Mesenchymal stem cell (in vitro differentiated cells and primary cell): ENCODE data around the gene C1QTNF8.

Source experiments
- DNase-seq: peaks from one replicate; pipeline ENCODE4 v3.0.0-alpha.2; 2013
- H2AFZ ChIP-seq: one replicate; pipeline ENCODE4 v1.6.1; 2013; ENCODE audit warnings: low read depth, mild to moderate bottlenecking, control low read depth, inconsistent platforms, low read length, moderate library complexity
- H2AK5ac ChIP-seq: 2 replicates; pipeline ENCODE4 v1.6.1; 2013; ENCODE audit warnings: low read length, moderate library complexity, mild to moderate bottlenecking, inconsistent platforms; ENCODE audit not compliant: severe bottlenecking
- H2BK120ac ChIP-seq: one replicate; pipeline ENCODE4 v1.6.1; 2013; ENCODE audit warnings: low read depth, mild to moderate bottlenecking, inconsistent platforms, low read length, moderate library complexity
- H2BK12ac ChIP-seq, 2 experiments: one replicate each; pipeline ENCODE4 v1.6.1; 2013; ENCODE audit warnings: inconsistent platforms in 2 of 2, low read length in 2 of 2, mild to moderate bottlenecking in 2 of 2, moderate library complexity in 2 of 2, control low read depth in 1 of 2
- H2BK15ac ChIP-seq: one replicate; pipeline ENCODE4 v1.6.1; 2013; ENCODE audit warnings: mild to moderate bottlenecking, low read depth, inconsistent platforms; ENCODE audit not compliant: poor library complexity, severe bottlenecking
- H2BK5ac ChIP-seq: 2 replicates; pipeline ENCODE4 v1.6.1; 2013; ENCODE audit warnings: low read depth, mild to moderate bottlenecking, low read length, control low read depth, inconsistent platforms; ENCODE audit not compliant: poor library complexity, severe bottlenecking
- H3K14ac ChIP-seq, 2 experiments: one replicate each; pipeline ENCODE4 v1.6.1; 2013; ENCODE audit warnings: inconsistent platforms in 2 of 2, low read length in 2 of 2, control low read depth in 1 of 2, mild to moderate bottlenecking in 1 of 2, moderate library complexity in 1 of 2
- H3K18ac ChIP-seq, 2 experiments: one replicate each; pipeline ENCODE4 v1.6.1; 2013; ENCODE audit warnings: inconsistent platforms in 2 of 2, low read length in 2 of 2, control low read depth in 1 of 2, low read depth in 1 of 2, mild to moderate bottlenecking in 1 of 2
- H3K23ac ChIP-seq, 2 experiments: one replicate each; pipeline ENCODE4 v1.6.1; 2013; ENCODE audit warnings: inconsistent platforms in 2 of 2, low read length in 2 of 2, mild to moderate bottlenecking in 2 of 2, moderate library complexity in 2 of 2, control low read depth in 1 of 2
- H3K27ac ChIP-seq: 2 replicates; pipeline ENCODE4 v1.5.1; 2013; ENCODE audit warnings: mild to moderate bottlenecking, moderate library complexity, low read length, control low read depth, inconsistent platforms; ENCODE audit not compliant: poor library complexity, severe bottlenecking
- H3K27me3 ChIP-seq, 2 experiments: 2 replicates each; pipeline versions ENCODE4 v1.6.1 to v1.7.0; 2013; ENCODE audit warnings: low read length in 2 of 2, mild to moderate bottlenecking in 2 of 2, moderate library complexity in 2 of 2, control low read depth in 1 of 2, inconsistent platforms in 1 of 2; ENCODE audit not compliant: control insufficient read depth in 1 of 2, insufficient read depth in 1 of 2
- H3K36me3 ChIP-seq, 2 experiments: 2 replicates each; pipeline versions ENCODE4 v1.6.1 to v1.7.0; 2013; ENCODE audit warnings: low read length in 2 of 2, control low read depth in 1 of 2, inconsistent platforms in 1 of 2, low read depth in 1 of 2, mild to moderate bottlenecking in 1 of 2; ENCODE audit not compliant: insufficient read depth in 2 of 2, control insufficient read depth in 1 of 2
- H3K4ac ChIP-seq, 2 experiments: one replicate each; pipeline ENCODE4 v1.6.1; 2013; ENCODE audit warnings: inconsistent platforms in 2 of 2, low read length in 2 of 2, mild to moderate bottlenecking in 2 of 2, moderate library complexity in 2 of 2, control low read depth in 1 of 2, low read depth in 1 of 2
- H3K4me1 ChIP-seq: 2 replicates; pipeline ENCODE4 v1.6.1; 2013; ENCODE audit warnings: low read depth, low read length, control low read depth; ENCODE audit not compliant: control insufficient read depth, insufficient read depth
- H3K4me2 ChIP-seq: 2 replicates; pipeline ENCODE4 v1.6.1; 2013; ENCODE audit warnings: low read length, mild to moderate bottlenecking, inconsistent platforms; ENCODE audit not compliant: poor library complexity, severe bottlenecking
- H3K4me3 ChIP-seq, 2 experiments: 2 replicates each; pipeline versions ENCODE4 v1.5.1 to v1.7.0; 2013; ENCODE audit warnings: low read length in 2 of 2, mild to moderate bottlenecking in 2 of 2, control low read depth in 1 of 2, low read depth in 1 of 2; ENCODE audit not compliant: insufficient read depth in 1 of 2
- H3K79me1 ChIP-seq: replicated peaks from 2 replicates; pipeline ENCODE4 v1.6.1; 2013; ENCODE audit warnings: mild to moderate bottlenecking, control low read depth, low read length, inconsistent platforms; ENCODE audit not compliant: poor library complexity, severe bottlenecking
- H3K9ac ChIP-seq: 2 replicates; pipeline ENCODE4 v1.7.0; 2013; ENCODE audit warnings: mild to moderate bottlenecking, low read length, moderate library complexity
- H3K9me3 ChIP-seq: 2 replicates; pipeline ENCODE4 v1.7.0; 2013; ENCODE audit warnings: mild to moderate bottlenecking, low read length; ENCODE audit not compliant: control insufficient read depth
- H4K8ac ChIP-seq: one replicate; pipeline ENCODE4 v1.6.1; 2013; ENCODE audit warnings: inconsistent platforms, mild to moderate bottlenecking, low read length, moderate library complexity
- H4K91ac ChIP-seq: one replicate; pipeline ENCODE4 v1.6.1; 2013; ENCODE audit warnings: mild to moderate bottlenecking, low read length, inconsistent platforms
- WGBS: methylation state at CpG from one replicate; pipeline ENCODE4 v1.1.7; 2013; ENCODE audit warnings: mixed read lengths; 5-methylcytosine and 5-hydroxymethylcytosine counted together

The C1QTNF8 gene

DNA sequence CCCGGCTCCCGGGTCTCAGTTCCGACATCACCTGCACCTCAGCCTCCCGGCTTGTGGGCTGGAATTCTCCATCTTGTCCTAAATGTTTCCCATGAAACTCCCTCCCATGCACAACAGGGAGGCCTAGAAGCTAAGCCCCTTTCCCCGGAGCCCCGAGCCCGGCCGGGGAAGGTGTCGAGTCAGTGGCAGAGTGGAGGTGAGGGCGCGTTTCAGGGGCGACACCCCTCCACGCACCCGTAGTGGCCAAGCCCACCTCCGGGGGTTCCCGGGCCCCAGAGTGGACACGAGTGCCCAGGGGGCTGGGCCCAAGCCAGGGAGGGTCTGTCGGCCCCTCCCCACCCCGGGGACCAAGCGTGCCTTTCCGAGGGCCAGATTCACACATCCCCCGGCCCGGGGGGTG lies 25.0 kb upstream of the C1QTNF8 start:
- H4K8ac ChIP-seq: no peak overlapping the region
- no peaks in the 10 kb centered on the region for H3K9me3 ChIP-seq
- WGBS: 87% methylated on average over 23 of the region's 23 CpGs
- H2AFZ ChIP-seq: no peak overlapping the region
- H2BK120ac ChIP-seq: no peak overlapping the region
- no peak for DNase-seq
- no peak overlapping the region for H3K14ac ChIP-seq
- no peak overlapping the region for H2BK5ac ChIP-seq
- peaks cover 16 to 54% of the 10 kb centered on the region in 2 experiments for H3K27me3 ChIP-seq
- peaks cover 0 to 2% of the 10 kb centered on the region in 2 experiments for H3K36me3 ChIP-seq
- H3K27ac ChIP-seq: no peak overlapping the region
- no peak overlapping the region for H2BK12ac ChIP-seq
- H3K4me2 ChIP-seq: no peak overlapping the region
- no peak overlapping the region for H2BK15ac ChIP-seq
- no peaks in the 10 kb centered on the region for H3K4me1 ChIP-seq
- H3K18ac ChIP-seq: no peak overlapping the region
- H3K23ac ChIP-seq: no peak overlapping the region
- no peak overlapping the region for H3K4ac ChIP-seq
- no peaks in the 10 kb centered on the region for H3K79me1 ChIP-seq
- H2AK5ac ChIP-seq: no peak overlapping the region
- H3K9ac ChIP-seq: no peak overlapping the region
- no peak overlapping the region for H4K91ac ChIP-seq
- H3K4me3 ChIP-seq: no peak overlapping the region

DNA sequence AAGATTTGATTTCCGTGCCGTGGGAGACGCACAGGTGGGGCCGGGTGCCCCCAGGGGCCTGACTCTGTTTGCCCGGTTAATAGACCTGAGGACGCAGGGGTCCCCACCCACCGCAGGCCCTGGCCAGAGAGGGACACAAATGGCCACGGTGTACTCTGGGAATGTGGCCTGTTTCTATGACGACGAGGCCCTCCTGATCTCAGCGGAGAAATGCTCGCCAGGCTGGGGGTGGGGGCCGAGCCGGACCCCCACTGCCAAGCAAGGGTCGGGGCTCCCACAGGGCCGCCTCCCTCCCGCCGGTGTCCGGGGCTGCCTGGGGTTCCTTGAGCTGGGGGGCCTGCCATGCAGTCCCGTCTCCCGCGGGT lies 24.5 kb upstream of the C1QTNF8 start:
- Histone ChIP-seq H3K36me3 (peaks cover 0 to 2% of the 10 kb centered on the region in 2 experiments), H2AFZ (no peak overlapping the region), H3K27ac (no peak overlapping the region), H3K18ac (no peak overlapping the region), H3K4ac (no peak overlapping the region), H2BK5ac (no peak overlapping the region), H3K27me3 (peaks cover 16 to 51% of the 10 kb centered on the region in 2 experiments), H3K23ac (no peak overlapping the region), H3K4me2 (no peak overlapping the region), H2BK15ac (no peak overlapping the region), H2AK5ac (no peak overlapping the region), H4K8ac (no peak overlapping the region), H3K14ac (no peak overlapping the region), H3K9ac (no peak overlapping the region), H3K9me3 (no peaks in the 10 kb centered on the region), H3K4me1 (no peaks in the 10 kb centered on the region), H3K4me3 (no peak overlapping the region), H3K79me1 (no peaks in the 10 kb centered on the region), H2BK12ac (no peak overlapping the region), H2BK120ac (no peak overlapping the region), H4K91ac (no peak overlapping the region)
- DNase-seq: no peak
- WGBS: 92% methylated on average over 22 of the region's 22 CpGs

DNA sequence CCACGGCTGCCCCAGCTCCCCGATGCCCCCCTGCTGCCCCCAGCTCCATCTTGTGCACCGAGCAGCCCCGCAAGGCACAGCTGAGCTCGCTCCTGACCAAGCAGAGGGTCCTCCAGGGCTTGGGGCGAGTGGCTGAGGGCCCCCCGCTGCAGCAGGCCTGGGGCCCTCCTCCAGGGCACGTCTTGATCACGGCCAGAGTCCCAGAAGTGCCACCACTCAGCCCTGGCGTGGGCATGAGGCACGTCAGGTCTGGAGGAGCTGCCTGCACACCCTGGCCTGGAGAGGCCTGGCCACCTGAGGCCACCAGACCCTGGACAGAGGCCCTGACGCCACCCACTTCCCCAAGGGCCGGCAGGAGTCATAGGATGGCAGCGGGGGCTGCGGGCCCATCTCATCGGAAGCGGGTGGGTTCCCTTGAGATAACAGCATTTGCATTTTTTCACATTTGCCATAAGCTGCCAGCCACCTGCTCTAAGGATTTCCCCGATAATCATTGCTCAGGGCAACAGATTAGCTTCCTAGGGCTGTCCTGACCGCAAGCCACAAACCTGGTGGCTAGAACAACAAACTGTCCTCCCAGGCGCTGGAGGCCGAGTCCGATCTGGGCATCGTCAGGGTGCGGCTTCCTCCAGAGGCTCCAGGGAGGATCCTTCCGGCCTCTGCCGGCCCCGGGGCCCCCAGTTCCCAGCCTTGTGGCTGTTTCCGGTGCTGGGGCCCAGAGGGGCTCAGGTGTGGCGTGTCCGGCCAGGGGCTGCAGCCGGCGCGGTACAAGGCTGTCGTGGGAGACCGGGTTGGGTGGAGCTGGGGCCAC lies 23.9 kb upstream of the C1QTNF8 start:
- WGBS: 83% methylated on average over 35 of the region's 35 CpGs
- H3K4ac ChIP-seq: no peak overlapping the region

GRCh38 chr16:1119129-1119528 lies 23.1 kb upstream of the C1QTNF8 start:
- Histone ChIP-seq H2AFZ (no peak overlapping the region), H3K79me1 (no peaks in the 10 kb centered on the region), H3K14ac (no peak overlapping the region), H3K18ac (no peak overlapping the region), H3K4me2 (no peak overlapping the region), H3K4ac (no peak overlapping the region), H3K36me3 (peaks cover 0 to 2% of the 10 kb centered on the region in 2 experiments), H3K9ac (no peak overlapping the region), H3K27ac (no peak overlapping the region), H3K4me1 (no peaks in the 10 kb centered on the region), H2BK120ac (no peak overlapping the region), H3K4me3 (no peak overlapping the region), H2BK15ac (no peak overlapping the region), H4K91ac (no peak overlapping the region), H2BK5ac (no peak overlapping the region), H2AK5ac (no peak overlapping the region), H3K23ac (no peak overlapping the region), H4K8ac (no peak overlapping the region), H3K9me3 (no peaks in the 10 kb centered on the region), H3K27me3 (peaks cover 16 to 53% of the 10 kb centered on the region in 2 experiments), H2BK12ac (no peak overlapping the region)
- 84% methylated on average over 19 of the region's 19 CpGs for WGBS
- no peak for DNase-seq

More for the DNA sequence above, 23.9 kb upstream of the C1QTNF8 start:
- Histone ChIP-seq H3K23ac (no peak overlapping the region), H2BK120ac (no peak overlapping the region), H3K14ac (no peak overlapping the region), H4K8ac (no peak overlapping the region), H3K36me3 (peaks cover 0 to 2% of the 10 kb centered on the region in 2 experiments), H4K91ac (no peak overlapping the region), H3K4me3 (no peak overlapping the region), H3K27me3 (peaks cover 16 to 48% of the 10 kb centered on the region in 2 experiments), H3K18ac (no peak overlapping the region), H2AK5ac (no peak overlapping the region), H2BK5ac (no peak overlapping the region), H3K9me3 (no peaks in the 10 kb centered on the region), H3K4me1 (no peaks in the 10 kb centered on the region), H3K4me2 (no peak overlapping the region), H3K9ac (no peak overlapping the region), H3K79me1 (no peaks in the 10 kb centered on the region), H2AFZ (no peak overlapping the region), H3K27ac (no peak overlapping the region), H2BK12ac (no peak overlapping the region), H2BK15ac (no peak overlapping the region)
- DNase-seq: no peak
